GM12801 (cell line): ENCODE data around the gene GPC3.

Experiments
- CTCF ChIP-seq: IDR thresholded peaks from one replicate; pipeline ENCODE4 v1.5.1; 2011; ENCODE audit warnings: control low read depth; ENCODE audit not compliant: insufficient read length; ENCODE audit errors: extremely low read depth

Gene GPC3

GRCh38 chrX:133699023-133699728 lies 286.2 kb downstream of the GPC3 start:
- no peak for TF ChIP-seq CTCF

- no peak for TF ChIP-seq CTCF
Measured at GRCh38 chrX:133698298-133698697, 287.1 kb downstream of the GPC3 start.

- no peak for TF ChIP-seq CTCF
Measured at GRCh38 chrX:133697656-133698055, 287.7 kb downstream of the GPC3 start.

- TF ChIP-seq CTCF, result no peak
Measured at GRCh38 chrX:133689997-133690599, 295.3 kb downstream of the GPC3 start.

- TF ChIP-seq CTCF, result no peak
Measured at GRCh38 chrX:133685822-133686221, 299.6 kb downstream of the GPC3 start.

- TF ChIP-seq CTCF, result no peak
Measured at GRCh38 chrX:133681897-133682296, 303.5 kb downstream of the GPC3 start.

- TF ChIP-seq CTCF, result no peak
Measured at GRCh38 chrX:133681421-133681820, 304.0 kb downstream of the GPC3 start.
